Stimulated activated CD8-positive, alpha-beta memory T cell treated with anti-CD3 and anti-CD28 coated beads, Interleukin-7, amount 100 ng/mL, for 48 hours (primary cell): Measurements from ENCODE around the gene SETDB2.

Source experiments
- DNase-seq, 2 donors: peaks; one replicate each; pipeline ENCODE4 v3.0.0-alpha.2; 2020; ENCODE audit warnings: low read depth in 1 of 2; ENCODE audit errors: extremely low read depth in 1 of 2

Gene SETDB2

GRCh38 chr13:49528161-49528560 is 84.1 kb downstream of the SETDB2 start:
- no peak for DNase-seq

DNA sequence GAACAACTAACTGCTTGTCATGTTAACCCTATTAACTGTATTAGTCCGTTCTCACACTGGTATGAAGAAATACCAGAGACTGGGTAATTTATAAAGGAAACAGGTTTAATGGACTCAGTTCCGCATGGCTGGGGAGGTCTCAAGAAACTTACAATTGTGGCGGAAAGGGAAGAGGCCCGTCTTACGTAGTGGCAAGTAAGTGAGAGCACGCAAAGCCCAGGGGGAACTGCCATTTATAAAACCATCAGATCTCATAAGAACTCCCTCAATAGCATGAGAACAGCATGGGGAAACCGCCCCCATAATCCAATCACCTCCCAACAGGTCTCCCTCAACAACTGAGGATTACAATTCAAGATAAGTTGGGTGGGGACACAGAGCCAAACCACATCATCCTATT is 86.4 kb downstream of the SETDB2 start:
- no peak for DNase-seq

DNA sequence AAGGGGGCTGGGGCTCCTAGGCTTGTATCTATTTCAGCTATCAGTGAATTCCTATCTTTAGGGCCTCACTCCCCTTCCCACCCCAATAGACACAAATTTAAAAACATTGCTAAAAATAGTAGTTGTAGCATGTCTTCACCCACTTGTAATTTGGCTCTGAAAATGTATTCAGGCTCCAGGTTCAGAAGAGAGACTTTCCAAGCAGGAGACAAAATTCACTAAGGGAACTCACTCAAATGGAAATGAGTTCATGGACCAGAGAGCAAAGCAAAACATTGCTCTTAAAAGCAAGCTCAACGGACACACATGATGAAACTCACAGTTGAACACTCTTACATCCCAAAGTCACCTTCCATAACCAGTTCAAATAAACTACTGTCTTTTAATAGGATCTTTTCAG is 88.5 kb downstream of the SETDB2 start:
- no peak for DNase-seq

DNA sequence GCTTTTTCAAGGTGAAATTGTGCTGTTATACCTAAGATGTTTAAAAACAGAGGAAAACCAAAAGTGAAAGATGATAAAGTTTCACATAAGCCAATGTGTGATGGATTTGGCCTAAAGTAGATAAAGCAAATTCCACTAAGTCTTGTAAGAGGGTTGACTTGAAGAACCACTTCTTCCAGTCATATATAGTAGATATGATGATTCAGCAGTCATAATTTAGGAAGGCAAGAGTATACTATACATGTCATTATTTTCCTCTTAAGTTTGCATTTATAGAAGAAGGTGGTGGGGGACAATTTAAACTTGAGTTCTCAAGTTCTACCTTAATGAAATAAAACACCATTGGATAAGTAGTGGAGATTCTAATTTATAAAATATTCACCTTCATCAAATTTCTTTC is 88.9 kb downstream of the SETDB2 start:
- DNase-seq, result no peak

DNA sequence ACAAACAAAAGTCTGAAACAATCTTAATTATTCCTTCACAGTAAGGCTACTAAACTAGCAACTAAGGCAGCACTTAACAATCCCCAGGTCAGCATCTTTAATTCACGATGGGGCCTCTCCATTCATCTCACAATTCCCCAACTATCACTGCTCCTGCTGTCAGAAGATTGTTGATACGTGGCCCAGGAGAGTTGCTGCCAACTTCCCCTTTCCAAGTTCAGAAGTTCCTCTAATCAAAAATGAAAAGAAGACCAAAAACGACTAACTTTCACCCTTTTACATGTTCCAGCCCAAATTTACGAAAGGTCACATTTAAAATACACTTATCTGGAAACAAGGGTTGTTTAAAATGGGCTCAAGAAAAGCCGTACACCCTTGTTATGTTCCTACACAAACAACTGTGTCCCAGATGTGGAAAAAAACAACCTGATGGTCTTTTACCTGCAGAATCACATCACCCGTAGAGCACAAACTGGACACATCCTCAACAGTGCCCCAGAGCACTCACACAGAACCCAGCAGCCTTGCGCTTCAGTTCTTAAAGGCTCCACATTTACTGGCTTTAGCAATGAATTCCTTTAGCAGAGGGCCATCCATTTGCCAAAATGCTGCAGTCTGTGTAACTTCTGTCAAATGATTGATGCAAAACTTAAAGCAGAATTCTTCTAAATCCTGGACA is 89.7 kb downstream of the SETDB2 start:
- no peak for DNase-seq

DNA sequence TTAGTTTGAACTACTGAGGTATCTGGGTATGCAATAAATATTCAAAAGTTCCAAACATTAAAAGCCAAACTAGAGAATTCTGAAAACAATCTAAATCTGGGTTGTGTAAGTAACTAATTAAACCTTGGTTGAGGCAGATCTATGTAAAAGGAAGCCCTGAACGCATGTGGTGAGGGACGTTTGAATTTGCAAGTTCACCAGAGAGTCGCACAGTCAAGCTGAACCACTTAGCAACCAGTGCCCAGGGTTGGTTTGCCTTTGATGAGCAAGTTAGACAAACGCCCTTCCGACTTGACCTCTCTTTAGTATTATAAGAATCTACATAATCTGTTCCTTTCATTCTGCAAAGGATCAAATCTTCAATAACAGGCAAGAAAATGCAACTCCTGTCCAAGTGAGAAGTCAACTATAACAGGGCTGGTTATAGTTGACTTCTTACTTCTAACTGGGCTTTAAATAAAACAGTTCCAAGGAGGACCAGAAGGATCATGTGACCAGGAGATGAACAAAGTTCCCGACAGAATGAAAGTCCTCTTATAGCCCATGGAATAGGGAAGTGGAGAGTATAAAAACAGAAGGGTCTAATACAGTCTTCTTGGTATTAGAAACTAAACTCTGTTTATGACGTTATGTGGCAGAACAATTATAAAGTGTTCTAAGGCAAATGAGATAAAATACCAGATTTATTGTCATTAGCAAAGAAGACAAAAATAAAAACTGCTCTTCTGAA is 92.2 kb downstream of the SETDB2 start:
- no peak for DNase-seq

DNA sequence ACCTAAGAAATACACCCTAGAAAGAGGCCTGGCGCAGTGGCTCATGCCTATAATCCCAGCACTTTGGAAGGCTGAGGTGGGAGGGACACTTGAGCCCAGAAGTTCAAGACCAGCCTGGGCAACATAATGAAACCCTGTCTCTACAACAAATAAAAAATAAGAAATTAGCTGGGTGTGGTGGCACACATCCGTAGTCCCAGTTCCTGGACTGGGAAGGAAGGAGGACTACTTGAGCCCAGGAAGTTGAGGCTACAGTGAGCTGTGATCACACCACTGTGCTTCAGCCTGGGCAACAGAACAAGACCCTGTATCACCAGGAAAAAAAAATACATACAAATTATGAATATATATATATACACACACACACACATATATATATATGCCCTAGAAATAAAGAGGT is 94.3 kb downstream of the SETDB2 start:
- no peak for DNase-seq

GRCh38 chr13:49539313-49539712 is 95.2 kb downstream of the SETDB2 start:
- no peak for DNase-seq

- DNase-seq, result no peak
Observed at GRCh38 chr13:49539746-49540145, 95.7 kb downstream of the SETDB2 start.

GRCh38 chr13:49540552-49540951 is 96.5 kb downstream of the SETDB2 start:
- DNase-seq, result no peak

DNA sequence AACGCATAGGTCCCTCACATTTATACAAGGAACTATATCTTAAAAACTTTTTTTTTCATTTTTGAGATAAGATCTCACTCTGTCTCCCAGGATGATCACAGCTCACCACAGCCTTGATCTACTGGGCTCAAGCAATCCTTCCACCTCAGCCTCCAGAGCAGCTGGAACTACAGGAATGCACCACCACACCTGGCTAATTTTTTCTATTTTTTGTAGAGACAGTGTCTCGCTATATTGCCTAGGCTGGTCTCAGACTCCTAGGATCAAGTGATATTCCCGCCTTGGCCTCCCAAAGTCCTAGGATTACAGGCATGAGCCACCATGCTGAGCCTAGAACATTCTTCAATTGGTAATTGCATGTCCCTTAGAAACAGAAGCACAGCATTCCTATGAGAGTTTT is 99.6 kb downstream of the SETDB2 start:
- DNase-seq, result no peak
